IPS-18a (cell line): ENCODE data around the gene NR3C1.

Source experiments
- H3K27ac ChIP-seq: one replicate; pipeline ENCODE4 v1.5.1; 2013; ENCODE audit warnings: low read length
- H3K27me3 ChIP-seq: one replicate; pipeline ENCODE4 v1.6.1; 2013; ENCODE audit warnings: mild to moderate bottlenecking, low read length; ENCODE audit not compliant: control insufficient read depth, insufficient read depth
- H3K36me3 ChIP-seq: one replicate; pipeline ENCODE4 v1.6.1; 2013; ENCODE audit warnings: low read depth, low read length; ENCODE audit not compliant: control insufficient read depth
- H3K4me1 ChIP-seq: one replicate; pipeline ENCODE4 v1.6.1; 2013; ENCODE audit warnings: low read depth, low read length; ENCODE audit not compliant: control insufficient read depth
- H3K4me3 ChIP-seq: one replicate; pipeline ENCODE4 v1.5.1; 2013; ENCODE audit warnings: low read length
- H3K9ac ChIP-seq: one replicate; pipeline ENCODE4 v1.6.1; 2013; ENCODE audit warnings: mild to moderate bottlenecking, low read length, moderate library complexity
- H3K9me3 ChIP-seq: one replicate; pipeline ENCODE4 v1.6.1; 2013; ENCODE audit warnings: low read depth, low read length; ENCODE audit not compliant: control insufficient read depth

Gene NR3C1

GRCh38 chr5:143403593-143404415, at the start of gene NR3C1:
NR3C1 (minus strand) TSS chr5:143403686; CDS start chr5:143400839, 2,847 bp downstream.
- no peak within 1 kb of the TSS for H3K9ac ChIP-seq
- no peak within 1 kb of the TSS for H3K27ac ChIP-seq
- no peaks in the 10 kb centered on the region for H3K36me3 ChIP-seq
- H3K4me3 ChIP-seq: peak within 1 kb of the TSS; percentile 56
- H3K4me1 ChIP-seq: peaks cover 20% of the 10 kb centered on the region
- H3K27me3 ChIP-seq: peaks cover 51% of the 10 kb centered on the region
- H3K9me3 ChIP-seq: no peaks in the 10 kb centered on the region

- H3K27me3 ChIP-seq: no peaks in the 10 kb centered on the region
- no peak overlapping the region for H3K9ac ChIP-seq
- no peaks in the 10 kb centered on the region for H3K36me3 ChIP-seq
- H3K9me3 ChIP-seq: no peaks in the 10 kb centered on the region
- peaks cover 5% of the 10 kb centered on the region for H3K4me1 ChIP-seq
- no peak overlapping the region for H3K27ac ChIP-seq
- no peak overlapping the region for H3K4me3 ChIP-seq
These were observed 46.3 kb upstream of the NR3C1 start for GRCh38 chr5:143449772-143450171.

GRCh38 chr5:143448518-143448917, 45.0 kb upstream of the NR3C1 start:
- H3K4me3 ChIP-seq: no peak overlapping the region
- no peaks in the 10 kb centered on the region for H3K9me3 ChIP-seq
- H3K36me3 ChIP-seq: no peaks in the 10 kb centered on the region
- H3K27ac ChIP-seq: no peak overlapping the region
- H3K9ac ChIP-seq: no peak overlapping the region
- H3K4me1 ChIP-seq: peaks cover 5% of the 10 kb centered on the region
- no peaks in the 10 kb centered on the region for H3K27me3 ChIP-seq

- H3K27ac ChIP-seq: no peak overlapping the region
- H3K27me3 ChIP-seq: no peaks in the 10 kb centered on the region
- H3K36me3 ChIP-seq: no peaks in the 10 kb centered on the region
- peaks cover 5% of the 10 kb centered on the region for H3K4me1 ChIP-seq
- no peak overlapping the region for H3K9ac ChIP-seq
- H3K9me3 ChIP-seq: no peaks in the 10 kb centered on the region
- no peak overlapping the region for H3K4me3 ChIP-seq
These were observed 44.5 kb upstream of the NR3C1 start for GRCh38 chr5:143447983-143448382.

- no peak overlapping the region for H3K4me3 ChIP-seq
- H3K4me1 ChIP-seq: peaks cover 5% of the 10 kb centered on the region
- no peaks in the 10 kb centered on the region for H3K36me3 ChIP-seq
- H3K9ac ChIP-seq: no peak overlapping the region
- no peak overlapping the region for H3K27ac ChIP-seq
- no peaks in the 10 kb centered on the region for H3K27me3 ChIP-seq
- H3K9me3 ChIP-seq: no peaks in the 10 kb centered on the region
These were observed 43.2 kb upstream of the NR3C1 start for GRCh38 chr5:143446535-143447226.

GRCh38 chr5:143445776-143446175, 42.3 kb upstream of the NR3C1 start:
- H3K27ac ChIP-seq: no peak overlapping the region
- H3K4me1 ChIP-seq: peaks cover 5% of the 10 kb centered on the region
- no peaks in the 10 kb centered on the region for H3K9me3 ChIP-seq
- H3K27me3 ChIP-seq: no peaks in the 10 kb centered on the region
- H3K36me3 ChIP-seq: no peaks in the 10 kb centered on the region
- H3K4me3 ChIP-seq: no peak overlapping the region
- H3K9ac ChIP-seq: no peak overlapping the region

- Histone ChIP-seq H3K27ac (no peak overlapping the region), H3K27me3 (no peaks in the 10 kb centered on the region), H3K4me3 (no peak overlapping the region), H3K9me3 (no peaks in the 10 kb centered on the region), H3K9ac (no peak overlapping the region), H3K36me3 (no peaks in the 10 kb centered on the region), H3K4me1 (peaks cover 5% of the 10 kb centered on the region)
These were observed 39.8 kb upstream of the NR3C1 start for GRCh38 chr5:143443330-143443729.

GRCh38 chr5:143442385-143442784, 38.9 kb upstream of the NR3C1 start:
- Histone ChIP-seq H3K27me3 (no peaks in the 10 kb centered on the region), H3K27ac (no peak overlapping the region), H3K4me1 (peaks cover 5% of the 10 kb centered on the region), H3K9ac (no peak overlapping the region), H3K9me3 (no peaks in the 10 kb centered on the region), H3K4me3 (no peak overlapping the region), H3K36me3 (no peaks in the 10 kb centered on the region)

- Histone ChIP-seq H3K27ac (no peak overlapping the region), H3K4me1 (peaks cover under 1% of the 10 kb centered on the region), H3K27me3 (no peaks in the 10 kb centered on the region), H3K36me3 (no peaks in the 10 kb centered on the region), H3K9ac (no peak overlapping the region), H3K9me3 (no peaks in the 10 kb centered on the region), H3K4me3 (no peak overlapping the region)
These were observed 37.1 kb upstream of the NR3C1 start for GRCh38 chr5:143440448-143441115.

- no peak overlapping the region for H3K9ac ChIP-seq
- no peaks in the 10 kb centered on the region for H3K36me3 ChIP-seq
- no peak overlapping the region for H3K27ac ChIP-seq
- peaks cover 8% of the 10 kb centered on the region for H3K4me1 ChIP-seq
- H3K9me3 ChIP-seq: no peaks in the 10 kb centered on the region
- H3K4me3 ChIP-seq: no peak overlapping the region
- H3K27me3 ChIP-seq: no peaks in the 10 kb centered on the region
These were observed 34.3 kb upstream of the NR3C1 start for GRCh38 chr5:143437666-143438273.

GRCh38 chr5:143436871-143437270, 33.4 kb upstream of the NR3C1 start:
- Histone ChIP-seq H3K27me3 (no peaks in the 10 kb centered on the region), H3K9ac (no peak overlapping the region), H3K36me3 (no peaks in the 10 kb centered on the region), H3K27ac (no peak overlapping the region), H3K4me3 (no peak overlapping the region), H3K4me1 (peaks cover 8% of the 10 kb centered on the region), H3K9me3 (no peaks in the 10 kb centered on the region)
